ENCODE results near the gene CBFB. TPM values are rescaled to one million over a fixed set of nuclear protein-coding genes. Genes with fewer than 3 reads are reported as not detected.

The CBFB gene
- total and polyA plus RNA-seq, 2 of the 13 experiments (the other 11 are each of a cell fraction or from before 2014, with no cell fraction given), result 22.1 to 70.8 TPM

DNA sequence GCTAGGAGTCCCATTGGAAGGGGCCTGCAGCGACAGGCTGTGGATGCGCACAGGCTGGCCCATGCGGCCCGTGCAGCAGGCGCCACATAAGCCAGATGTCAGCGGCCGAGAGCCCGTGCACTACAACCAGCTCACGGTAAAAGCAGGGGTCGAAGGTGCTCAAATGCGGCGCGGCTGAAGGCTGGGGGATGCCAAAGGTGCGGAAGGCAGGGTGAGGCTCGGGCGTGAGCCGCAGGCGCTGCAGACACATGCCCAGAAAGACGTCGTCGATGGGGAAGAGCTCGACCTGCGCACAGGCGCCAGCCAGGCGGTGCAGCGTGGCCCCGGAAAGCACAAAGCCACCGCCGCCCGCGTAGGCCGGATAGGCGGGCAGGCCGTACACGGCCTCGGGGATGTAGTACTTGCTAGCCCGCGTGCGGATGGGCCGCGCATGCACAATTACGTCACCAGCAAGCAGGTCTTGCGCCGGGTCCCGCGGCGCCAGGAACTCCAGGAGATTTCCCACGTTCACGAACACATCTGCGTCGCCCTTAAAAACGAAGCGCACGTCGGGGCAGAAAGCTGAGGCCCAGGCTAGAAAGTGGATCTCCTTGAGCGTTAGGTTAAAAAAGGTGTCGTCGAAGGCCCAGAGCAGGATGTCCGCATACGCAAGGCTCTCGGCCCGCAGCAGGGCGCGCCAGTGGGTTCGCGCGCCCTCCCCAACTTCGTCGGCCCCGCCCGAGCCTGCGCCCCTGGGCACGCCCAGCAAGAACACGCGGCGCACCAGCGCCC, 120.5 kb downstream of the CBFB start (continued):
- TF ChIP-seq, protein P1, sequence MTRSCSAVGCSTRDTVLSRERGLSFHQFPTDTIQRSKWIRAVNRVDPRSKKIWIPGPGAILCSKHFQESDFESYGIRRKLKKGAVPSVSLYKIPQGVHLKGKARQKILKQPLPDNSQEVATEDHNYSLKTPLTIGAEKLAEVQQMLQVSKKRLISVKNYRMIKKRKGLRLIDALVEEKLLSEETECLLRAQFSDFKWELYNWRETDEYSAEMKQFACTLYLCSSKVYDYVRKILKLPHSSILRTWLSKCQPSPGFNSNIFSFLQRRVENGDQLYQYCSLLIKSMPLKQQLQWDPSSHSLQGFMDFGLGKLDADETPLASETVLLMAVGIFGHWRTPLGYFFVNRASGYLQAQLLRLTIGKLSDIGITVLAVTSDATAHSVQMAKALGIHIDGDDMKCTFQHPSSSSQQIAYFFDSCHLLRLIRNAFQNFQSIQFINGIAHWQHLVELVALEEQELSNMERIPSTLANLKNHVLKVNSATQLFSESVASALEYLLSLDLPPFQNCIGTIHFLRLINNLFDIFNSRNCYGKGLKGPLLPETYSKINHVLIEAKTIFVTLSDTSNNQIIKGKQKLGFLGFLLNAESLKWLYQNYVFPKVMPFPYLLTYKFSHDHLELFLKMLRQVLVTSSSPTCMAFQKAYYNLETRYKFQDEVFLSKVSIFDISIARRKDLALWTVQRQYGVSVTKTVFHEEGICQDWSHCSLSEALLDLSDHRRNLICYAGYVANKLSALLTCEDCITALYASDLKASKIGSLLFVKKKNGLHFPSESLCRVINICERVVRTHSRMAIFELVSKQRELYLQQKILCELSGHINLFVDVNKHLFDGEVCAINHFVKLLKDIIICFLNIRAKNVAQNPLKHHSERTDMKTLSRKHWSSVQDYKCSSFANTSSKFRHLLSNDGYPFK (CRISPR knock-in tag; IDR thresholded peaks at IDR 0.05; ENCODE audit: borderline replicate concordance), result 0 out of 2 replicates have a peak, but pooled peaks have one; percentile 32
- TF ChIP-seq, protein P2, sequence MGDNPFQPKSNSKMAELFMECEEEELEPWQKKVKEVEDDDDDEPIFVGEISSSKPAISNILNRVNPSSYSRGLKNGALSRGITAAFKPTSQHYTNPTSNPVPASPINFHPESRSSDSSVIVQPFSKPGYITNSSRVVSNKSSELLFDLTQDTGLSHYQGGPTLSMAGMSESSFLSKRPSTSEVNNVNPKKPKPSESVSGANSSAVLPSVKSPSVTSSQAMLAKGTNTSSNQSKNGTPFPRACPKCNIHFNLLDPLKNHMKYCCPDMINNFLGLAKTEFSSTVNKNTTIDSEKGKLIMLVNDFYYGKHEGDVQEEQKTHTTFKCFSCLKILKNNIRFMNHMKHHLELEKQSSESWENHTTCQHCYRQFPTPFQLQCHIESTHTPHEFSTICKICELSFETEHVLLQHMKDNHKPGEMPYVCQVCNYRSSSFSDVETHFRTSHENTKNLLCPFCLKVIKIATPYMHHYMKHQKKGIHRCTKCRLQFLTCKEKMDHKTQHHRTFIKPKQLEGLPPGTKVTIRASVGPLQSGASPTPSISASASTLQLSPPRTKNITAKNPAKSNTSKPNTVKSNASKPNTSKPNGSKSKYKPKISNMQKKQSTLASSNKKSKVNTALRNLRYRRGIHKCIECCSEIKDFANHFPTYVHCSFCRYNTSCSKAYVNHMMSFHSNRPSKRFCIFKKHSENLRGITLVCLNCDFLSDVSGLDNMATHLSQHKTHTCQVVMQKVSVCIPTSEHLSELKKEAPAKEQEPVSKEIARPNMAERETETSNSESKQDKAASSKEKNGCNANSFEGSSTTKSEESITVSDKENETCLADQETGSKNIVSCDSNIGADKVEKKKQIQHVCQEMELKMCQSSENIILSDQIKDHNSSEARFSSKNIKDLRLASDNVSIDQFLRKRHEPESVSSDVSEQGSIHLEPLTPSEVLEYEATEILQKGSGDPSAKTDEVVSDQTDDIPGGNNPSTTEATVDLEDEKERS (CRISPR knock-in tag; IDR thresholded peaks at IDR 0.05), result 0 out of 2 replicates have a peak, but pooled peaks have one; percentile 57
- TF ChIP-seq ZBTB20 (CRISPR knock-in tag; IDR thresholded peaks at IDR 0.05; ENCODE audit: borderline replicate concordance, low read depth) (0 out of 2 replicates have a peak, but pooled peaks have one; percentile 27), GATA4 (IDR thresholded peaks at IDR 0.05; ENCODE audit: borderline replicate concordance, low read depth) (no peak), MIXL1 (CRISPR knock-in tag; IDR thresholded peaks at IDR 0.05) (no peak), NKX3-1 (CRISPR knock-in tag; IDR thresholded peaks at IDR 0.05) (0 out of 2 replicates have a peak, but pooled peaks have one; percentile 38), TMF1 (CRISPR knock-in tag; IDR thresholded peaks at IDR 0.05; ENCODE audit: low read depth) (0 out of 2 replicates have a peak, but pooled peaks have one; percentile 26), SP4 (CRISPR knock-in tag; IDR thresholded peaks at IDR 0.05) (0 out of 2 replicates have a peak, but pooled peaks have one; percentile 60), RFX5 (IDR thresholded peaks at IDR 0.05; ENCODE audit: low read depth, low read length) (no peak), PCBP1 (IDR thresholded peaks at IDR 0.05; ENCODE audit: borderline replicate concordance, low read depth, low read length) (0 out of 2 replicates have a peak, but pooled peaks have one; percentile 52), GZF1 (CRISPR knock-in tag; IDR thresholded peaks at IDR 0.05) (0 out of 2 replicates have a peak, but pooled peaks have one; percentile 30), POLR2A (IDR thresholded peaks at IDR 0.05; ENCODE audit: insufficient read depth in 1 of 2, low read depth in 2 of 2, low read length in 2 of 2) (peak in 1 of 2 experiments; percentile 45; a peak in 1 of 4 replicates), KLF9 (CRISPR knock-in tag; IDR thresholded peaks at IDR 0.05; ENCODE audit: low read depth) (no peak), ZNF607 (CRISPR knock-in tag; IDR thresholded peaks at IDR 0.05; ENCODE audit: borderline replicate concordance) (peak; percentile 43; the same call in 1 of the 2 replicates), RBM22 (optimal IDR thresholded peaks at IDR 0.05; ENCODE audit: low read length) (peak; percentile 85), AKAP8 (CRISPR knock-in tag; IDR thresholded peaks at IDR 0.05) (peak; percentile 68; the same call in 1 of the 2 replicates), FOXA3 (CRISPR knock-in tag; IDR thresholded peaks at IDR 0.05) (no peak)
- TF ChIP-seq, protein P3, sequence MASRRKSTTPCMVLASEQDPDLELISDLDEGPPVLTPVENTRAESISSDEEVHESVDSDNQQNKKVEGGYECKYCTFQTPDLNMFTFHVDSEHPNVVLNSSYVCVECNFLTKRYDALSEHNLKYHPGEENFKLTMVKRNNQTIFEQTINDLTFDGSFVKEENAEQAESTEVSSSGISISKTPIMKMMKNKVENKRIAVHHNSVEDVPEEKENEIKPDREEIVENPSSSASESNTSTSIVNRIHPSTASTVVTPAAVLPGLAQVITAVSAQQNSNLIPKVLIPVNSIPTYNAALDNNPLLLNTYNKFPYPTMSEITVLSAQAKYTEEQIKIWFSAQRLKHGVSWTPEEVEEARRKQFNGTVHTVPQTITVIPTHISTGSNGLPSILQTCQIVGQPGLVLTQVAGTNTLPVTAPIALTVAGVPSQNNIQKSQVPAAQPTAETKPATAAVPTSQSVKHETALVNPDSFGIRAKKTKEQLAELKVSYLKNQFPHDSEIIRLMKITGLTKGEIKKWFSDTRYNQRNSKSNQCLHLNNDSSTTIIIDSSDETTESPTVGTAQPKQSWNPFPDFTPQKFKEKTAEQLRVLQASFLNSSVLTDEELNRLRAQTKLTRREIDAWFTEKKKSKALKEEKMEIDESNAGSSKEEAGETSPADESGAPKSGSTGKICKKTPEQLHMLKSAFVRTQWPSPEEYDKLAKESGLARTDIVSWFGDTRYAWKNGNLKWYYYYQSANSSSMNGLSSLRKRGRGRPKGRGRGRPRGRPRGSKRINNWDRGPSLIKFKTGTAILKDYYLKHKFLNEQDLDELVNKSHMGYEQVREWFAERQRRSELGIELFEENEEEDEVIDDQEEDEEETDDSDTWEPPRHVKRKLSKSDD (CRISPR knock-in tag; IDR thresholded peaks at IDR 0.05; ENCODE audit: low read depth), result peak; percentile 81; the same call in 1 of the 2 replicates
- TF ChIP-seq, protein P4, sequence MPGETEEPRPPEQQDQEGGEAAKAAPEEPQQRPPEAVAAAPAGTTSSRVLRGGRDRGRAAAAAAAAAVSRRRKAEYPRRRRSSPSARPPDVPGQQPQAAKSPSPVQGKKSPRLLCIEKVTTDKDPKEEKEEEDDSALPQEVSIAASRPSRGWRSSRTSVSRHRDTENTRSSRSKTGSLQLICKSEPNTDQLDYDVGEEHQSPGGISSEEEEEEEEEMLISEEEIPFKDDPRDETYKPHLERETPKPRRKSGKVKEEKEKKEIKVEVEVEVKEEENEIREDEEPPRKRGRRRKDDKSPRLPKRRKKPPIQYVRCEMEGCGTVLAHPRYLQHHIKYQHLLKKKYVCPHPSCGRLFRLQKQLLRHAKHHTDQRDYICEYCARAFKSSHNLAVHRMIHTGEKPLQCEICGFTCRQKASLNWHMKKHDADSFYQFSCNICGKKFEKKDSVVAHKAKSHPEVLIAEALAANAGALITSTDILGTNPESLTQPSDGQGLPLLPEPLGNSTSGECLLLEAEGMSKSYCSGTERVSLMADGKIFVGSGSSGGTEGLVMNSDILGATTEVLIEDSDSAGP (CRISPR knock-in tag; IDR thresholded peaks at IDR 0.05; ENCODE audit: borderline replicate concordance), result peak; percentile 62
